CD4-positive, alpha-beta T cell treated with Interferon alpha-2 for 1 hour (primary cell): ENCODE measurements around the gene PKDCC.

Experiments
- DNase-seq, 2 donors: peaks; one replicate each; pipeline ENCODE4 v3.0.0-alpha.2; 2020 to 2022

Gene PKDCC

GRCh38 chr2:42050010-42050702 lies 2.3 kb downstream of the PKDCC start:
- no peak for DNase-seq

GRCh38 chr2:42050703-42051542 lies 3.1 kb downstream of the PKDCC start:
- DNase-seq, result no peak

GRCh38 chr2:42051543-42052235 lies 3.9 kb downstream of the PKDCC start:
- no peak for DNase-seq

GRCh38 chr2:42052702-42053481 lies 5.1 kb downstream of the PKDCC start:
- no peak for DNase-seq

- no peak for DNase-seq
Observed at GRCh38 chr2:42053482-42053790, 5.6 kb downstream of the PKDCC start.

GRCh38 chr2:42053791-42054701 lies 6.2 kb downstream of the PKDCC start:
- no peak for DNase-seq

GRCh38 chr2:42054714-42055430 lies 7.1 kb downstream of the PKDCC start:
- DNase-seq, result no peak

- no peak for DNase-seq
Observed at GRCh38 chr2:42055573-42056514, 8.0 kb downstream of the PKDCC start.

GRCh38 chr2:42057159-42057901 lies 9.5 kb downstream of the PKDCC start:
- no peak for DNase-seq

GRCh38 chr2:42057902-42058450 lies 10.2 kb downstream of the PKDCC start:
- no peak for DNase-seq

- no peak for DNase-seq
Observed at GRCh38 chr2:42059261-42059898, 11.6 kb downstream of the PKDCC start.

GRCh38 chr2:42060028-42060427 lies 12.2 kb downstream of the PKDCC start:
- DNase-seq, result no peak

- no peak for DNase-seq
Observed at GRCh38 chr2:42060718-42061619, 13.1 kb downstream of the PKDCC start.

GRCh38 chr2:42061839-42062238 lies 14.0 kb downstream of the PKDCC start:
- no peak for DNase-seq

- no peak for DNase-seq
Observed at GRCh38 chr2:42063431-42064171, 15.8 kb downstream of the PKDCC start.

- no peak for DNase-seq
Observed at GRCh38 chr2:42064417-42064942, 16.7 kb downstream of the PKDCC start.
